Activated CD8-positive, alpha-beta T cell treated with anti-CD3 and anti-CD28 coated beads for 36 hours (primary cell): ENCODE data around the gene LRRC52. TPM values are rescaled to one million over a fixed set of nuclear protein-coding genes. Genes with fewer than 3 reads are reported as not detected.
A peak's percentile ranks its signal among the peaks of the same experiment; 100 is the strongest.
"Not testable (repeated sequence)": the region's sequence is repeated elsewhere in the genome, so short reads cannot be mapped to it uniquely, and the experiment has no call there.

Source experiments
- ATAC-seq: fragments of 200-7000 bp; cut with Tn5 transposase; one replicate; pipeline ENCODE4 v1.10.0; 2021; ENCODE audit warnings: mild to moderate bottlenecking, moderate library complexity
- CTCF ChIA-PET: fragments of 350-600 bp; sonication (Branson Sonifier 250); formaldehyde crosslinking; loops from one replicate; lab custom pipeline; 2021; ENCODE audit warnings: antibody characterized with exemption; lab: Charles Lee
- POLR2A ChIA-PET: fragments of 350-600 bp; sonication (Branson Sonifier 250); formaldehyde crosslinking; loops from one replicate; lab custom pipeline; 2021; ENCODE audit warnings: antibody characterized with exemption; lab: Charles Lee
- DNase-seq: peaks from one replicate; pipeline ENCODE4 v3.0.0-alpha.2; 2020
- H3K27ac Mint-ChIP-seq: one replicate; pipeline ENCODE4 v1.8.0; 2021; ENCODE audit warnings: mild to moderate bottlenecking, mixed read lengths
- H3K27me3 Mint-ChIP-seq: one replicate; pipeline ENCODE4 v1.8.0; 2021; ENCODE audit warnings: mixed read lengths
- H3K36me3 Mint-ChIP-seq: one replicate; pipeline ENCODE4 v1.8.0; 2021; ENCODE audit warnings: low read depth, mixed read lengths
- H3K4me1 Mint-ChIP-seq: one replicate; pipeline ENCODE4 v1.8.0; 2021; ENCODE audit warnings: low read depth, mixed read lengths
- H3K4me3 Mint-ChIP-seq: one replicate; pipeline ENCODE4 v1.8.0; 2021; ENCODE audit warnings: mild to moderate bottlenecking, moderate library complexity, mixed read lengths
- H3K9me3 Mint-ChIP-seq: one replicate; pipeline ENCODE4 v1.8.0; 2021; ENCODE audit warnings: mixed read lengths
- CTCF ChIP-seq: fragments of 200-600 bp; IDR thresholded peaks from one replicate; pipeline ENCODE4 v1.8.0; 2022; ENCODE audit warnings: antibody characterized with exemption, mild to moderate bottlenecking
- intact Hi-C: fragments of 100-400 bp; cut with micrococcal nuclease; formaldehyde crosslinking; loops from one replicate; pipeline ENCODE4 v1.10.0; 2022
- total RNA-seq, 2 experiments: library from RNA; stranded (reverse); gene quantifications; one replicate each; pipeline ENCODE4 v1.2.3, GENCODE V29; 2021

The LRRC52 gene
- total RNA-seq, 2 experiments from 2014 or later, result not detected

- no peak for TF ChIP-seq CTCF
These were observed 37.4 kb downstream of the LRRC52 start for GRCh38 chr1:165580931-165581871.

GRCh38 chr1:165581926-165582325 is 38.1 kb downstream of the LRRC52 start:
- ChIA-PET CTCF (no interaction called here), POLR2A (no interaction called here)
- Mint-ChIP-seq H3K27ac (no peak overlapping the region), H3K27me3 (peaks cover 3% of the 10 kb centered on the region), H3K4me3 (no peak overlapping the region), H3K4me1 (no peaks in the 10 kb centered on the region), H3K9me3 (no peaks in the 10 kb centered on the region), H3K36me3 (no peaks in the 10 kb centered on the region)
- ATAC-seq (no peak), DNase-seq (no peak)
- intact Hi-C loops, result no loop called here
- TF ChIP-seq CTCF, result no peak

More at GRCh38 chr1:165580931-165581871, 37.4 kb downstream of the LRRC52 start:
- no peaks in the 10 kb centered on the region for H3K9me3 Mint-ChIP-seq
- peaks cover 2% of the 10 kb centered on the region for H3K27me3 Mint-ChIP-seq
- ChIA-PET POLR2A (no interaction called here), CTCF (no interaction called here)
- no peak for ATAC-seq
- H3K36me3 Mint-ChIP-seq, result no peaks in the 10 kb centered on the region
- DNase-seq, result no peak
- H3K4me3 Mint-ChIP-seq, result no peak overlapping the region
- H3K4me1 Mint-ChIP-seq, result no peaks in the 10 kb centered on the region
- intact Hi-C loops, result no loop called here
- H3K27ac Mint-ChIP-seq, result no peak overlapping the region

GRCh38 chr1:165586398-165586797 is 42.6 kb downstream of the LRRC52 start:
- Mint-ChIP-seq H3K4me3 (no peak overlapping the region), H3K27ac (no peak overlapping the region), H3K4me1 (no peaks in the 10 kb centered on the region), H3K36me3 (no peaks in the 10 kb centered on the region), H3K27me3 (peaks cover 29% of the 10 kb centered on the region), H3K9me3 (no peaks in the 10 kb centered on the region)
- intact Hi-C loops, result no loop called here
- DNase-seq (no peak), ATAC-seq (no peak)
- POLR2A ChIA-PET, result no interaction called here
- TF ChIP-seq CTCF, result no peak
- CTCF ChIA-PET, result interaction anchor here (1.5 to 2.2 kb wide), 2 partner anchors 194 to 219 kb away, joined by 8 to 14 read pairs; no protein-coding TSS in a partner anchor

GRCh38 chr1:165591391-165591790 is 47.6 kb downstream of the LRRC52 start:
- H3K36me3 Mint-ChIP-seq, DNase-seq, H3K9me3 Mint-ChIP-seq, H3K4me1 Mint-ChIP-seq, POLR2A ChIA-PET, H3K27ac Mint-ChIP-seq, H3K4me3 Mint-ChIP-seq, ATAC-seq, intact Hi-C loops: not testable (repeated sequence)
- H3K27me3 Mint-ChIP-seq, result peaks cover 55% of the 10 kb centered on the region
- CTCF ChIA-PET, result interaction anchor here (0.7 to 6.3 kb wide), 14 partner anchors 8 to 223 kb away, joined by 3 to 77 read pairs (median 12); no protein-coding TSS in a partner anchor

- Mint-ChIP-seq H3K9me3 (no peaks in the 10 kb centered on the region), H3K27me3 (peaks cover 55% of the 10 kb centered on the region), H3K27ac (no peak overlapping the region), H3K4me3 (no peak overlapping the region), H3K4me1 (peaks cover 11% of the 10 kb centered on the region), H3K36me3 (no peaks in the 10 kb centered on the region)
- CTCF ChIA-PET, result interaction anchor here (0.6 to 6.3 kb wide), 34 partner anchors 9 to 479 kb away, joined by 3 to 77 read pairs (median 4); partner anchors contain the start of genes RXRG and TMCO1
- TF ChIP-seq CTCF, result peak; percentile 92
- intact Hi-C loops, result loop anchor here (1.0 kb wide), 2 partner anchors 189 to 200 kb away; no protein-coding TSS in a partner anchor
- POLR2A ChIA-PET, result no interaction called here
- ATAC-seq, result peak; percentile 52
- DNase-seq, result peak; percentile 89
These were observed 49.4 kb downstream of the LRRC52 start for GRCh38 chr1:165592945-165593823.
